RPMI8226 (cell line): Measurements from ENCODE around the gene LIMS2.
A peak's percentile ranks its signal among the peaks of the same experiment; 100 is the strongest.

ENCODE experiments used
- DNase-seq: peaks from one replicate; pipeline ENCODE4 v3.0.0-alpha.2; 2015

Gene LIMS2

GRCh38 chr2:127656569-127657231, 18.6 kb downstream of the LIMS2 start:
- no peak for DNase-seq

GRCh38 chr2:127655209-127656073, 19.9 kb downstream of the LIMS2 start:
- no peak for DNase-seq

- no peak for DNase-seq
Observed at GRCh38 chr2:127654838-127655175, 20.5 kb downstream of the LIMS2 start.

GRCh38 chr2:127654084-127654837, 21.1 kb downstream of the LIMS2 start:
- DNase-seq: no peak

GRCh38 chr2:127653421-127654083, 21.8 kb downstream of the LIMS2 start:
- DNase-seq: no peak

GRCh38 chr2:127652786-127653357, 22.5 kb downstream of the LIMS2 start:
- DNase-seq: no peak

GRCh38 chr2:127651971-127652550, 23.3 kb downstream of the LIMS2 start:
- DNase-seq: peak; percentile 35

- DNase-seq: no peak
Observed at GRCh38 chr2:127651381-127651809, 23.9 kb downstream of the LIMS2 start.

GRCh38 chr2:127650785-127651380, 24.4 kb downstream of the LIMS2 start:
- no peak for DNase-seq

- no peak for DNase-seq
Observed at GRCh38 chr2:127650041-127650784, 25.1 kb downstream of the LIMS2 start.

GRCh38 chr2:127649684-127650040, 25.7 kb downstream of the LIMS2 start:
- peak; percentile 90 for DNase-seq

- peak; percentile 38 for DNase-seq
Observed at GRCh38 chr2:127649100-127649611, 26.2 kb downstream of the LIMS2 start.

GRCh38 chr2:127648321-127648720, 27.0 kb downstream of the LIMS2 start:
- DNase-seq: no peak

GRCh38 chr2:127647242-127648190, 27.8 kb downstream of the LIMS2 start:
- DNase-seq: no peak

GRCh38 chr2:127646487-127647241, 28.7 kb downstream of the LIMS2 start:
- DNase-seq: no peak

GRCh38 chr2:127645395-127646291, 29.7 kb downstream of the LIMS2 start, which contains the start of gene GPR17:
TSS of gene GPR17 (plus strand) at chr2:127646153. CDS start at chr2:127650736, 4,583 bp downstream.
- no peak for DNase-seq

- DNase-seq: no peak
Observed at GRCh38 chr2:127645026-127645394, 30.3 kb downstream of the LIMS2 start.
